ENCODE measurements around the gene DEPDC1B.
"Not testable (repeated sequence)": the region's sequence is repeated elsewhere in the genome, so short reads cannot be mapped to it uniquely, and the experiment has no call there.

DEPDC1B gene

GRCh38 chr5:60636644-60637043 is 63.3 kb downstream of the DEPDC1B start:
- Histone ChIP-seq H3K27me3 (ENCODE audit: insufficient read depth, low read length) (no peaks in the 10 kb centered on the region), H3K27ac (ENCODE audit: low read length) (no peak overlapping the region), H3K4me1 (ENCODE audit: insufficient read depth, low read length) (no peaks in the 10 kb centered on the region), H3K36me3 (ENCODE audit: insufficient read depth, low read depth, low read length) (peaks cover 56% of the 10 kb centered on the region), H3K9me3 (ENCODE audit: insufficient read depth, low read depth, low read length) (no peaks in the 10 kb centered on the region), H3K9ac (ENCODE audit: low read depth, low read length) (no peak overlapping the region), H3K4me3 (ENCODE audit: low read length) (no peak overlapping the region)

GRCh38 chr5:60636001-60636400 is 64.0 kb downstream of the DEPDC1B start:
- no peak overlapping the region for H3K27ac ChIP-seq (ENCODE audit: low read length)
- peaks cover 60% of the 10 kb centered on the region for H3K36me3 ChIP-seq (ENCODE audit: insufficient read depth, low read depth, low read length)
- H3K9ac ChIP-seq (ENCODE audit: low read depth, low read length) = no peak overlapping the region
- no peaks in the 10 kb centered on the region for H3K27me3 ChIP-seq (ENCODE audit: insufficient read depth, low read length)
- no peaks in the 10 kb centered on the region for H3K9me3 ChIP-seq (ENCODE audit: insufficient read depth, low read depth, low read length)
- no peak overlapping the region for H3K4me3 ChIP-seq (ENCODE audit: low read length)
- no peaks in the 10 kb centered on the region for H3K4me1 ChIP-seq (ENCODE audit: insufficient read depth, low read length)

- Histone ChIP-seq H3K36me3 (ENCODE audit: insufficient read depth, low read depth, low read length) (peaks cover 68% of the 10 kb centered on the region), H3K4me3 (ENCODE audit: low read length) (no peak overlapping the region), H3K4me1 (ENCODE audit: insufficient read depth, low read length) (no peaks in the 10 kb centered on the region), H3K9me3 (ENCODE audit: insufficient read depth, low read depth, low read length) (no peaks in the 10 kb centered on the region), H3K27me3 (ENCODE audit: insufficient read depth, low read length) (no peaks in the 10 kb centered on the region), H3K27ac (ENCODE audit: low read length) (no peak overlapping the region), H3K9ac (ENCODE audit: low read depth, low read length) (no peak overlapping the region)
Measured at GRCh38 chr5:60634051-60634450, 65.9 kb downstream of the DEPDC1B start.

GRCh38 chr5:60633341-60633740 is 66.6 kb downstream of the DEPDC1B start:
- no peaks in the 10 kb centered on the region for H3K27me3 ChIP-seq (ENCODE audit: insufficient read depth, low read length)

GRCh38 chr5:60632153-60632552 is 67.8 kb downstream of the DEPDC1B start:
- Histone ChIP-seq H3K9me3 (ENCODE audit: insufficient read depth, low read depth, low read length) (no peaks in the 10 kb centered on the region), H3K4me3 (ENCODE audit: low read length) (no peak overlapping the region), H3K27me3 (ENCODE audit: insufficient read depth, low read length) (no peaks in the 10 kb centered on the region), H3K27ac (ENCODE audit: low read length) (no peak overlapping the region), H3K4me1 (ENCODE audit: insufficient read depth, low read length) (no peaks in the 10 kb centered on the region), H3K9ac (ENCODE audit: low read depth, low read length) (no peak overlapping the region), H3K36me3 (ENCODE audit: insufficient read depth, low read depth, low read length) (peaks cover 59% of the 10 kb centered on the region)

More at GRCh38 chr5:60633341-60633740, 66.6 kb downstream of the DEPDC1B start:
- H3K9me3 ChIP-seq (ENCODE audit: insufficient read depth, low read depth, low read length) = no peaks in the 10 kb centered on the region
- no peak overlapping the region for H3K4me3 ChIP-seq (ENCODE audit: low read length)
- no peak overlapping the region for H3K9ac ChIP-seq (ENCODE audit: low read depth, low read length)
- no peak overlapping the region for H3K27ac ChIP-seq (ENCODE audit: low read length)
- peaks cover 69% of the 10 kb centered on the region for H3K36me3 ChIP-seq (ENCODE audit: insufficient read depth, low read depth, low read length)
- H3K4me1 ChIP-seq (ENCODE audit: insufficient read depth, low read length) = no peaks in the 10 kb centered on the region

GRCh38 chr5:60630836-60631235 is 69.1 kb downstream of the DEPDC1B start:
- H3K36me3 ChIP-seq (ENCODE audit: insufficient read depth, low read depth, low read length) = peaks cover 62% of the 10 kb centered on the region
- no peak overlapping the region for H3K9ac ChIP-seq (ENCODE audit: low read depth, low read length)
- no peaks in the 10 kb centered on the region for H3K27me3 ChIP-seq (ENCODE audit: insufficient read depth, low read length)
- H3K9me3 ChIP-seq (ENCODE audit: insufficient read depth, low read depth, low read length) = no peaks in the 10 kb centered on the region
- H3K4me1 ChIP-seq (ENCODE audit: insufficient read depth, low read length) = no peaks in the 10 kb centered on the region
- H3K27ac ChIP-seq (ENCODE audit: low read length) = no peak overlapping the region
- H3K4me3 ChIP-seq (ENCODE audit: low read length) = no peak overlapping the region

- H3K9ac ChIP-seq (ENCODE audit: low read depth, low read length) = no peak overlapping the region
- H3K9me3 ChIP-seq (ENCODE audit: insufficient read depth, low read depth, low read length) = no peaks in the 10 kb centered on the region
- no peak overlapping the region for H3K27ac ChIP-seq (ENCODE audit: low read length)
- peaks cover 68% of the 10 kb centered on the region for H3K36me3 ChIP-seq (ENCODE audit: insufficient read depth, low read depth, low read length)
- no peaks in the 10 kb centered on the region for H3K27me3 ChIP-seq (ENCODE audit: insufficient read depth, low read length)
- no peaks in the 10 kb centered on the region for H3K4me1 ChIP-seq (ENCODE audit: insufficient read depth, low read length)
- no peak overlapping the region for H3K4me3 ChIP-seq (ENCODE audit: low read length)
Measured at GRCh38 chr5:60630179-60630578, 69.8 kb downstream of the DEPDC1B start.

- not testable (repeated sequence) for H3K27ac ChIP-seq (ENCODE audit: low read length); H3K9me3 ChIP-seq (ENCODE audit: insufficient read depth, low read depth, low read length); H3K4me3 ChIP-seq (ENCODE audit: low read length); H3K9ac ChIP-seq (ENCODE audit: low read depth, low read length); H3K27me3 ChIP-seq (ENCODE audit: insufficient read depth, low read length); H3K4me1 ChIP-seq (ENCODE audit: insufficient read depth, low read length)
- peaks cover 33% of the 10 kb centered on the region for H3K36me3 ChIP-seq (ENCODE audit: insufficient read depth, low read depth, low read length)
Measured at GRCh38 chr5:60624875-60625274, 75.1 kb downstream of the DEPDC1B start.

GRCh38 chr5:60620752-60621151 is 79.2 kb downstream of the DEPDC1B start:
- not testable (repeated sequence) for H3K27ac ChIP-seq (ENCODE audit: low read length); H3K4me1 ChIP-seq (ENCODE audit: insufficient read depth, low read length); H3K9me3 ChIP-seq (ENCODE audit: insufficient read depth, low read depth, low read length); H3K4me3 ChIP-seq (ENCODE audit: low read length); H3K27me3 ChIP-seq (ENCODE audit: insufficient read depth, low read length); H3K36me3 ChIP-seq (ENCODE audit: insufficient read depth, low read depth, low read length); H3K9ac ChIP-seq (ENCODE audit: low read depth, low read length)

GRCh38 chr5:60613826-60614225 is 86.1 kb downstream of the DEPDC1B start:
- no peaks in the 10 kb centered on the region for H3K4me1 ChIP-seq (ENCODE audit: insufficient read depth, low read length)
- H3K4me3 ChIP-seq (ENCODE audit: low read length) = no peak overlapping the region
- no peaks in the 10 kb centered on the region for H3K27me3 ChIP-seq (ENCODE audit: insufficient read depth, low read length)
- H3K9ac ChIP-seq (ENCODE audit: low read depth, low read length) = no peak overlapping the region
- 0 out of 2 replicates have a peak, but pooled peaks cover 5% of the 10 kb centered on the region for H3K36me3 ChIP-seq (ENCODE audit: insufficient read depth, low read depth, low read length)
- no peak overlapping the region for H3K27ac ChIP-seq (ENCODE audit: low read length)
- peaks cover 10% of the 10 kb centered on the region; the same call in 1 of the 2 replicates for H3K9me3 ChIP-seq (ENCODE audit: insufficient read depth, low read depth, low read length)

GRCh38 chr5:60611099-60611740 is 88.7 kb downstream of the DEPDC1B start:
- no peaks in the 10 kb centered on the region for H3K27me3 ChIP-seq (ENCODE audit: insufficient read depth, low read length)
- no peaks in the 10 kb centered on the region for H3K4me1 ChIP-seq (ENCODE audit: insufficient read depth, low read length)
- H3K9me3 ChIP-seq (ENCODE audit: insufficient read depth, low read depth, low read length) = peaks cover 8% of the 10 kb centered on the region; the same call in 1 of the 2 replicates
- no peak overlapping the region for H3K4me3 ChIP-seq (ENCODE audit: low read length)
- H3K27ac ChIP-seq (ENCODE audit: low read length) = no peak overlapping the region
- 0 out of 2 replicates have a peak, but pooled peaks cover 5% of the 10 kb centered on the region for H3K36me3 ChIP-seq (ENCODE audit: insufficient read depth, low read depth, low read length)
- no peak overlapping the region for H3K9ac ChIP-seq (ENCODE audit: low read depth, low read length)

- Histone ChIP-seq H3K27me3 (ENCODE audit: insufficient read depth, low read length) (no peaks in the 10 kb centered on the region), H3K27ac (ENCODE audit: low read length) (no peak overlapping the region), H3K9me3 (ENCODE audit: insufficient read depth, low read depth, low read length) (no peaks in the 10 kb centered on the region), H3K4me3 (ENCODE audit: low read length) (no peak overlapping the region), H3K4me1 (ENCODE audit: insufficient read depth, low read length) (no peaks in the 10 kb centered on the region), H3K36me3 (ENCODE audit: insufficient read depth, low read depth, low read length) (peaks cover 30% of the 10 kb centered on the region), H3K9ac (ENCODE audit: low read depth, low read length) (no peak overlapping the region)
Measured at GRCh38 chr5:60604771-60605170, 95.2 kb downstream of the DEPDC1B start.
